Measurements from ENCODE around the gene HMGA1. TPM values are rescaled to one million over a fixed set of nuclear protein-coding genes. Genes with fewer than 3 reads are reported as not detected.

Gene HMGA1
- total RNA-seq: 19.9 and 27.2 TPM in 2 replicates

GRCh38 chr6:34236443-34237315 is at the start of gene HMGA1:
TSS of gene HMGA1 (plus strand) at chr6:34236873. CDS start at chr6:34240781, 3,908 bp downstream.

GRCh38 chr6:34248727-34249468 is 12.2 kb downstream of the HMGA1 start, which contains the start of gene SMIM29:
TSS of gene SMIM29 (minus strand) at chr6:34249006. CDS start at chr6:34247791, 1,215 bp downstream.

Other genes with a start within 250 kb of the HMGA1 start
- not detected in 2 replicates for gene GRM4, start 90.8 kb upstream of the HMGA1 start, total RNA-seq
- gene SMIM29, start 12.1 kb downstream of the HMGA1 start, total RNA-seq: 16.1 and 18.7 TPM in 2 replicates
- gene NUDT3, start 155.8 kb downstream of the HMGA1 start, total RNA-seq: 32.5 and 35.3 TPM in 2 replicates
- gene RPS10, start 189.2 kb downstream of the HMGA1 start, total RNA-seq: 1,649 and 1,959 TPM in 2 replicates
- not detected in 2 replicates for gene PACSIN1, start 229.2 kb downstream of the HMGA1 start, total RNA-seq